Adrenal gland (tissue), 12 donors: Measurements from ENCODE around the gene ARL4A. TPM values are rescaled to one million over a fixed set of nuclear protein-coding genes. Genes with fewer than 3 reads are reported as not detected.

Source experiments
- DNase-seq, 7 donors: peaks; one replicate each; pipeline ENCODE4 v3.0.0-alpha.2; 2019 to 2020
- H3K27ac ChIP-seq, 5 donors: fragments of 200-600 bp; sonication (generic) in 4 of 5; 1 replicate in 3 of 5; 2 replicates in 2 of 5; pipeline versions ENCODE4 v1.5.1 to v1.8.0; 2016 to 2020; ENCODE audit warnings: mild to moderate bottlenecking in 1 of 5
- H3K27me3 ChIP-seq: fragments of 200-600 bp; 2 replicates; pipeline ENCODE4 v1.8.0; 2021
- H3K36me3 ChIP-seq, 2 donors: fragments of 200-600 bp; replicated peaks in 1 of 2; 1 replicate in 1 of 2; 2 replicates in 1 of 2; pipeline versions ENCODE4 v1.5.1 to v1.8.0; 2018 to 2022
- H3K4me1 ChIP-seq, 2 donors: fragments of 200-600 bp; replicated peaks in 1 of 2; 1 replicate in 1 of 2; 2 replicates in 1 of 2; pipeline versions ENCODE4 v1.5.1 to v1.8.0; 2018 to 2021
- H3K4me3 ChIP-seq, 4 donors: fragments of 200-600 bp; sonication (generic) in 3 of 4; one replicate each; pipeline ENCODE4 v1.5.1; 2016 to 2018
- H3K9me3 ChIP-seq, 3 donors: fragments of 200-600 bp; sonication (generic) in 1 of 3; replicated peaks in 1 of 3; 1 replicate in 2 of 3; 2 replicates in 1 of 3; pipeline versions ENCODE4 v1.5.1 to v1.8.0; 2016 to 2021
- POLR2A ChIP-seq, 2 donors: fragments of 450-650 bp; IDR thresholded peaks; one replicate each; pipeline ENCODE4 v1.6.1; 2017; ENCODE audit warnings: antibody characterized with exemption in 2 of 2, mild to moderate bottlenecking in 2 of 2, moderate library complexity in 1 of 2
- whole genome bisulfite sequencing, 4 donors: extraction: QIAGEN DNeasy Blood & Tissue Kit in 2 of 4; methylation state at CpG; one replicate each; pipeline versions ENCODE4 v1.1.5 to v1.1.7; 2013 to 2017; 5-methylcytosine and 5-hydroxymethylcytosine counted together
- intact Hi-C, 2 donors: fragments of 100-400 bp; cut with DNase I; formaldehyde crosslinking; loops; one replicate each; pipeline versions ENCODE4 v1.14.1 to v1.15.0; 2022 to 2023
- polyA plus RNA-seq, 3 donors: library from polyadenylated mRNA; stranded (reverse); fragments of 200-250 nt in 2 of 3; fragments of 350-450 nt in 1 of 3; fragmentation: Illumina TruSeq in 1 of 3; extraction: RNeasy Lipid Tissue Mini Kit (QIAGEN cat#74804) in 1 of 3; gene quantifications; one replicate each; pipeline ENCODE4 v1.2.3, GENCODE V29; 2013 to 2014
- small RNA-seq, 2 donors: library from RNA; depleted of rRNA; stranded (forward); fragments of <200 nt; gene quantifications; one replicate each; pipeline ENCODE3, GENCODE V24; 2016
- total RNA-seq, 9 donors: library from RNA; depleted of rRNA in 4 of 9; stranded (reverse); fragments of >200 nt in 4 of 9; fragments of 120-200 nt in 1 of 9; fragmentation: NEBNext Ultra II Directional in 1 of 9; extraction: Animal tissue kit (Norgen Biotek cat#: 25700) in 1 of 9; gene quantifications; one replicate each; pipeline versions ENCODE4 v1.1.0 to v1.2.4, GENCODE V29; 2013 to 2023
- TF ChIP-seq, protein P1 (sequence below), 6 experiments: fragments of 450-650 bp in 4 of 6; fragments of 200-600 bp in 2 of 6; sonication (generic) in 1 of 6; IDR thresholded peaks; 1 replicate in 5 of 6; 2 replicates in 1 of 6; pipeline versions ENCODE4 v1.5.1 to v1.8.0; 2016 to 2021; ENCODE audit warnings: antibody characterized with exemption in 6 of 6, mild to moderate bottlenecking in 2 of 6, moderate library complexity in 1 of 6
- donor health status: healthy with polysubstance abuse.
- donor health status: Bipolar disorder and iron deficiency.
- donor health status: DM: yes; HTN: yes; CAD: no.
- donor health status: DM: no; HTN: no; CAD: no.
- donor health status: DM: no; HTN: no; CAD: no.
- donor health status: DM: yes; HTN: yes; CAD: no.

Gene ARL4A
- total and polyA plus RNA-seq, 12 donors: 7.7 to 27.8 (median 10.1) TPM

DNA sequence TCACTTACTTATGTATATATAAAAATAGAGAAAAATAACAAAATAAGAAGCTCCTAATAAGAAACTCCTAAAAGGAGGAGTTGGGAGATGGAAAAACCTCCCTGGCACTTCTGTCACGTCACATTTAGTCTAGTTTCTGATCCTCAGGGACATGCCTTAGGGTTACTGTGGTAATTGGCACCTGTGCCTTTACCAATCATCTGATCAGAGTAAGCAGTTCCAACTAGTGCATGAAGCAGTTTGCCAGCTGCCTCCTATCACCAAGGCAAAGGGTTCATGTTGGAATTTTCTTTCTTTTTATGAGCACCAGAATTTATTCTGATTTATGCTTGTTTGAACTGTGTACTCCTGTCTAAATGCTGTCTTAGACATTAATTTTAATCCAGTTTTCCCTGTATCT is 49.9 kb downstream of the ARL4A start:
- Histone ChIP-seq H3K9me3 (no peaks in the 10 kb centered on the region), H3K27me3 (no peaks in the 10 kb centered on the region), H3K27ac (no peak overlapping the region), H3K4me3 (no peak overlapping the region), H3K4me1 (no peaks in the 10 kb centered on the region), H3K36me3 (no peaks in the 10 kb centered on the region)
- intact Hi-C loops: no loop called here
- 45 to 54% (median 50%) methylated on average over 1 of the region's 1 CpG for WGBS, 4 donors
- TF ChIP-seq, protein P1, sequence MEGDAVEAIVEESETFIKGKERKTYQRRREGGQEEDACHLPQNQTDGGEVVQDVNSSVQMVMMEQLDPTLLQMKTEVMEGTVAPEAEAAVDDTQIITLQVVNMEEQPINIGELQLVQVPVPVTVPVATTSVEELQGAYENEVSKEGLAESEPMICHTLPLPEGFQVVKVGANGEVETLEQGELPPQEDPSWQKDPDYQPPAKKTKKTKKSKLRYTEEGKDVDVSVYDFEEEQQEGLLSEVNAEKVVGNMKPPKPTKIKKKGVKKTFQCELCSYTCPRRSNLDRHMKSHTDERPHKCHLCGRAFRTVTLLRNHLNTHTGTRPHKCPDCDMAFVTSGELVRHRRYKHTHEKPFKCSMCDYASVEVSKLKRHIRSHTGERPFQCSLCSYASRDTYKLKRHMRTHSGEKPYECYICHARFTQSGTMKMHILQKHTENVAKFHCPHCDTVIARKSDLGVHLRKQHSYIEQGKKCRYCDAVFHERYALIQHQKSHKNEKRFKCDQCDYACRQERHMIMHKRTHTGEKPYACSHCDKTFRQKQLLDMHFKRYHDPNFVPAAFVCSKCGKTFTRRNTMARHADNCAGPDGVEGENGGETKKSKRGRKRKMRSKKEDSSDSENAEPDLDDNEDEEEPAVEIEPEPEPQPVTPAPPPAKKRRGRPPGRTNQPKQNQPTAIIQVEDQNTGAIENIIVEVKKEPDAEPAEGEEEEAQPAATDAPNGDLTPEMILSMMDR (IDR thresholded peaks at IDR 0.05): no peak
- TF ChIP-seq POLR2A (IDR thresholded peaks at IDR 0.05): no peak
- DNase-seq: no peak

DNA sequence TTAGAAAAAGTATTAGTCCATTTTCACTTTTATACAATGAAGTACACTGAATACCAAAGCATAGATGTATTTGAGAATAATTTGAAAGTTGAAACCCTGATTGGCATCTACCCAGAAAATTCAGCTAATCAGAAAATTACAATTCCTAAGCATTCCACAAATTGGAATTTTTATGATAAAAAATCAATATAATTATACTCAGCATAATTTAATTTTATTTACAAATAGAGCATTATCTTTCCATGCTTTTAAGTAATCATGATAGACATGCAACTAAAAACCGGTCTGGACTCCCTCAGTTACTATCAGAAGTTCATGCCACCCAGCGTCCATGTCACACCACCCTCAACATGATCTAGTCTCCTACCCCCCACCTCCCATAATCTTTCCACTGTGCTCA is 50.4 kb downstream of the ARL4A start:
- Histone ChIP-seq H3K4me1 (no peaks in the 10 kb centered on the region), H3K36me3 (no peaks in the 10 kb centered on the region), H3K4me3 (no peak overlapping the region), H3K9me3 (no peaks in the 10 kb centered on the region), H3K27ac (no peak overlapping the region), H3K27me3 (no peaks in the 10 kb centered on the region)
- intact Hi-C loops: no loop called here
- DNase-seq: no peak
- WGBS, 4 donors: 86 to 93% (median 91%) methylated on average over 2 of the region's 2 CpGs
- no peak for TF ChIP-seq POLR2A (IDR thresholded peaks at IDR 0.05)
- TF ChIP-seq, protein P1 (IDR thresholded peaks at IDR 0.05): no peak

DNA sequence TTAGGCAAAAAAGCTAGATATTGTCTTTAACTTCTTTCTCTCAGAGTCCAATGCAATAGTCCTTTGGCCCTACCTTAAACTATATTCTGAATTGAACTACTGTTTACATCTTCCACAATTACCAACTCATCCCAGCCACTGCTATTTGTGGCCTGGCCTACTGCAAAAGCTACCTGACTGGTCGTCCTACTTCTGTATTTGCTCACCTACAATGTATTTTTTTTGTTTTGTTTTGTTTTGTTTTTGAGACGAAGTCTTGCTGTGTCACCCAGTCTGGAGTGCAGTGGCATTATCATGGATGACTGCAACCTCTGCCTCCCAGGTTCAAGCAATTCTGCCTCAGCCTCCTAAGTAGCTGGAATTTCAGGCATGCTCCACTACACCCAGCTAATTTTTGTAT is 51.2 kb downstream of the ARL4A start:
- H3K4me3 ChIP-seq: no peak overlapping the region
- no peak for DNase-seq
- H3K9me3 ChIP-seq: no peaks in the 10 kb centered on the region
- TF ChIP-seq POLR2A (IDR thresholded peaks at IDR 0.05): no peak
- TF ChIP-seq, protein P1 (IDR thresholded peaks at IDR 0.05): no peak
- intact Hi-C loops: no loop called here
- H3K36me3 ChIP-seq: no peaks in the 10 kb centered on the region
- 46 to 77% (median 62%) methylated on average over 2 of the region's 2 CpGs for WGBS, 4 donors
- no peak overlapping the region for H3K27ac ChIP-seq
- no peaks in the 10 kb centered on the region for H3K27me3 ChIP-seq
- H3K4me1 ChIP-seq: no peaks in the 10 kb centered on the region

Small RNA genes lying within 50 kb of the gene (small RNA-seq; reads per million reads assigned to genes)
- 0 reads per million in 2 donors for gene RF00264

Other genes with a start within 250 kb of the ARL4A start
- 1 to 10 TPM in 4 of 9 donors, under 1 TPM in 5; 0.06 to 5.5 (median 0.90) TPM for gene SCIN, start 116.9 kb upstream of the ARL4A start, total RNA-seq
- 1 to 10 TPM in 1 of 3 donors, under 1 TPM in 2; 0.17 to 1.6 (median 0.56) TPM for gene SCIN, start 116.9 kb upstream of the ARL4A start, polyA plus RNA-seq